ENCODE results near the gene SLC12A4. TPM values are rescaled to one million over a fixed set of nuclear protein-coding genes. Genes with fewer than 3 reads are reported as not detected.
"Not testable (repeated sequence)": the region's sequence is repeated elsewhere in the genome, so short reads cannot be mapped to it uniquely, and the experiment has no call there.

Gene SLC12A4
- total RNA-seq, 5 donors from 2014 or later (not counting 1 experiment from before 2014, with no cell fraction given): 23.3 to 39.6 (median 33.7) TPM

- no peaks in the 10 kb centered on the region for H3K9me3 Mint-ChIP-seq
These were observed 36.8 kb upstream of the SLC12A4 start for GRCh38 chr16:68005211-68005610.

GRCh38 chr16:68003031-68003430 lies 34.6 kb upstream of the SLC12A4 start:
- peaks cover 51 to 67% (median 64%) of the 10 kb centered on the region in 3 donors for H3K4me1 Mint-ChIP-seq
- H3K9me3 Mint-ChIP-seq: no peaks in the 10 kb centered on the region
- H3K9me3 ChIP-seq: no peaks in the 10 kb centered on the region
- CTCF ChIA-PET: interaction anchor here (0.5 to 1.1 kb wide), 7 partner anchors 12 to 188 kb away, joined by 3 to 7 read pairs (median 4); no protein-coding TSS in a partner anchor
- DNase-seq (no peak), ATAC-seq (replicated peaks in 1 of 4) (no peak)
- H3K36me3 ChIP-seq (ENCODE audit: control insufficient read depth in 2 of 2, extremely low read depth in 1 of 2, insufficient read depth in 1 of 2, low read length in 1 of 2): no peaks in the 10 kb centered on the region
- H3K27me3 Mint-ChIP-seq: no peaks in the 10 kb centered on the region
- no peak overlapping the region for H3K4me3 ChIP-seq (ENCODE audit: control insufficient read depth in 1 of 2, extremely low read depth in 1 of 2, low read length in 1 of 2)
- 100% methylated on average over 1 of the region's 4 CpGs for WGBS (ENCODE audit: insufficient coverage)
- H3K27me3 ChIP-seq (replicated peaks in 1 of 2; ENCODE audit: control insufficient read depth in 2 of 2, extremely low read depth in 1 of 2, insufficient read depth in 2 of 2, low read length in 1 of 2): no peaks in the 10 kb centered on the region
- POLR2A ChIA-PET: no interaction called here
- peak overlapping the region; percentile 96 for H3K27ac Mint-ChIP-seq
- peaks cover 6% of the 10 kb centered on the region for H3K36me3 Mint-ChIP-seq
- peaks cover 35 to 82% of the 10 kb centered on the region in 2 experiments for H3K4me1 ChIP-seq (ENCODE audit: control insufficient read depth in 1 of 2, extremely low read depth in 1 of 2, insufficient read depth in 2 of 2, low read length in 2 of 2)
- H3K27ac ChIP-seq (ENCODE audit: low read length): no peak overlapping the region
- no peak overlapping the region for H3K4me3 Mint-ChIP-seq

More at GRCh38 chr16:68005211-68005610, 36.8 kb upstream of the SLC12A4 start:
- DNase-seq: no peak
- Mint-ChIP-seq H3K27me3 (no peaks in the 10 kb centered on the region), H3K36me3 (no peaks in the 10 kb centered on the region), H3K27ac (peak overlapping the region; percentile 96 to 100), H3K4me1 (peaks cover 46 to 57% (median 46%) of the 10 kb centered on the region in 3 donors), H3K4me3 (peak overlapping the region in 2 of 3 donors; percentile 5 to 57)
- POLR2A ChIA-PET: interaction anchor here in 1 of 2 donors (0.7 kb wide), 1 partner anchor 198 kb away, joined by 3 read pairs; the partner anchor contains the start of gene TSNAXIP1
- CTCF ChIA-PET: interaction anchor here in 1 of 2 donors (1.0 kb wide), 1 partner anchor 11 kb away, joined by 3 read pairs; no protein-coding TSS in a partner anchor
- Histone ChIP-seq H3K36me3 (ENCODE audit: control insufficient read depth in 2 of 2, extremely low read depth in 1 of 2, insufficient read depth in 1 of 2, low read length in 1 of 2) (no peaks in the 10 kb centered on the region), H3K4me1 (ENCODE audit: control insufficient read depth in 1 of 2, extremely low read depth in 1 of 2, insufficient read depth in 2 of 2, low read length in 2 of 2) (peaks cover 23 to 63% of the 10 kb centered on the region in 2 experiments), H3K9me3 (no peaks in the 10 kb centered on the region), H3K27ac (ENCODE audit: low read length) (peak overlapping the region; percentile 75), H3K4me3 (ENCODE audit: control insufficient read depth in 1 of 2, extremely low read depth in 1 of 2, low read length in 1 of 2) (no peak overlapping the region), H3K27me3 (replicated peaks in 1 of 2; ENCODE audit: control insufficient read depth in 2 of 2, extremely low read depth in 1 of 2, insufficient read depth in 2 of 2, low read length in 1 of 2) (no peaks in the 10 kb centered on the region)
- no CpG with 5 or more reads among the region's 9 CpGs for WGBS (ENCODE audit: insufficient coverage)
- ATAC-seq (replicated peaks in 1 of 4): no peak

GRCh38 chr16:68000450-68000849 lies 32.0 kb upstream of the SLC12A4 start:
- DNase-seq: peak in 2 of 35 experiments; percentile 21 to 37
- ChIA-PET CTCF (interaction anchor here (0.6 to 0.9 kb wide), 3 partner anchors 9 to 1351 kb away, joined by 3 to 4 read pairs (median 4); no protein-coding TSS in a partner anchor), POLR2A (interaction anchor here (0.6 kb wide), 3 partner anchors 409 to 487 kb away, joined by 3 to 4 read pairs (median 3); no protein-coding TSS in a partner anchor)
- H3K4me1 ChIP-seq (ENCODE audit: control insufficient read depth in 1 of 2, extremely low read depth in 1 of 2, insufficient read depth in 2 of 2, low read length in 2 of 2): peaks cover 23 to 72% of the 10 kb centered on the region in 2 experiments
- peaks cover 7% of the 10 kb centered on the region for H3K36me3 Mint-ChIP-seq
- ATAC-seq (replicated peaks in 1 of 4): peak in 3 of 4 experiments; percentile 18 to 40 (median 23)
- H3K4me3 ChIP-seq (ENCODE audit: control insufficient read depth in 1 of 2, extremely low read depth in 1 of 2, low read length in 1 of 2): peak overlapping the region; percentile 25 to 51
- H3K27me3 ChIP-seq (replicated peaks in 1 of 2; ENCODE audit: control insufficient read depth in 2 of 2, extremely low read depth in 1 of 2, insufficient read depth in 2 of 2, low read length in 1 of 2): no peaks in the 10 kb centered on the region
- H3K27ac Mint-ChIP-seq: peak overlapping the region; percentile 96
- H3K36me3 ChIP-seq (ENCODE audit: control insufficient read depth in 2 of 2, extremely low read depth in 1 of 2, insufficient read depth in 1 of 2, low read length in 1 of 2): no peaks in the 10 kb centered on the region
- H3K27me3 Mint-ChIP-seq: no peaks in the 10 kb centered on the region
- H3K27ac ChIP-seq (ENCODE audit: low read length): peak overlapping the region; percentile 72
- no peaks in the 10 kb centered on the region for H3K9me3 Mint-ChIP-seq
- 70% methylated on average over 1 of the region's 3 CpGs for whole genome bisulfite sequencing (ENCODE audit: insufficient coverage)
- H3K4me3 Mint-ChIP-seq: peak overlapping the region; percentile 81 to 90 (median 88)
- H3K4me1 Mint-ChIP-seq: peaks cover 40 to 71% (median 69%) of the 10 kb centered on the region in 3 donors
- no peaks in the 10 kb centered on the region for H3K9me3 ChIP-seq

GRCh38 chr16:67999985-68000384 lies 31.5 kb upstream of the SLC12A4 start:
- H3K36me3 ChIP-seq (ENCODE audit: control insufficient read depth in 2 of 2, extremely low read depth in 1 of 2, insufficient read depth in 1 of 2, low read length in 1 of 2): no peaks in the 10 kb centered on the region
- peak overlapping the region; percentile 72 for H3K27ac ChIP-seq (ENCODE audit: low read length)
- no peaks in the 10 kb centered on the region for H3K9me3 ChIP-seq
- ChIA-PET POLR2A (interaction anchor here (0.6 kb wide), 2 partner anchors 462 to 487 kb away, joined by 3 to 4 read pairs; no protein-coding TSS in a partner anchor), CTCF (interaction anchor here in 1 of 2 donors (0.9 kb wide), 1 partner anchor 8 kb away, joined by 4 read pairs; no protein-coding TSS in a partner anchor)
- Mint-ChIP-seq H3K4me3 (peak overlapping the region; percentile 81 to 90 (median 88)), H3K27ac (peak overlapping the region; percentile 96), H3K9me3 (no peaks in the 10 kb centered on the region), H3K27me3 (no peaks in the 10 kb centered on the region), H3K36me3 (peaks cover 11% of the 10 kb centered on the region), H3K4me1 (peaks cover 40 to 71% (median 68%) of the 10 kb centered on the region in 3 donors)
- DNase-seq (peak in 2 of 35 experiments; percentile 14 to 15), ATAC-seq (replicated peaks in 1 of 4) (peak; percentile 3 to 35 (median 18))
- no peaks in the 10 kb centered on the region for H3K27me3 ChIP-seq (replicated peaks in 1 of 2; ENCODE audit: control insufficient read depth in 2 of 2, extremely low read depth in 1 of 2, insufficient read depth in 2 of 2, low read length in 1 of 2)
- WGBS (ENCODE audit: insufficient coverage): no CpG with 5 or more reads among the region's 2 CpGs
- H3K4me1 ChIP-seq (ENCODE audit: control insufficient read depth in 1 of 2, extremely low read depth in 1 of 2, insufficient read depth in 2 of 2, low read length in 2 of 2): peaks cover 18 to 72% of the 10 kb centered on the region in 2 experiments
- peak overlapping the region; percentile 25 to 51 for H3K4me3 ChIP-seq (ENCODE audit: control insufficient read depth in 1 of 2, extremely low read depth in 1 of 2, low read length in 1 of 2)

- WGBS (ENCODE audit: insufficient coverage): 4% methylated on average over 8 of the region's 18 CpGs
- H3K4me3 Mint-ChIP-seq: peak within 1 kb of the TSS; percentile 81 to 90 (median 88)
- ChIA-PET CTCF (interaction anchor here (0.6 to 1.3 kb wide), 9 partner anchors 16 to 114 kb away, joined by 3 to 7 read pairs (median 3); partner anchors contain the start of genes DDX28 (in 1 of the 2) and DUS2 (in 1 of the 2)), POLR2A (interaction anchor here (0.5 to 1.2 kb wide), 5 partner anchors 12 to 968 kb away, joined by 3 to 12 read pairs (median 3); no protein-coding TSS in a partner anchor)
- H3K9me3 Mint-ChIP-seq; H3K27me3 ChIP-seq (replicated peaks in 1 of 2; ENCODE audit: control insufficient read depth in 2 of 2, extremely low read depth in 1 of 2, insufficient read depth in 2 of 2, low read length in 1 of 2); H3K9me3 ChIP-seq; H3K36me3 ChIP-seq (ENCODE audit: control insufficient read depth in 2 of 2, extremely low read depth in 1 of 2, insufficient read depth in 1 of 2, low read length in 1 of 2); H3K27me3 Mint-ChIP-seq: not testable (repeated sequence)
- ATAC-seq (replicated peaks in 1 of 4) (peak; percentile 88 to 96 (median 96)), DNase-seq (peak; percentile 31 to 77 (median 53))
- H3K4me1 Mint-ChIP-seq: peaks cover 42 to 71% (median 65%) of the 10 kb centered on the region in 3 donors
- Histone ChIP-seq H3K27ac (ENCODE audit: low read length) (peak within 1 kb of the TSS; percentile 72), H3K4me1 (ENCODE audit: control insufficient read depth in 1 of 2, extremely low read depth in 1 of 2, insufficient read depth in 2 of 2, low read length in 2 of 2) (peaks cover 22 to 71% of the 10 kb centered on the region in 2 experiments), H3K4me3 (ENCODE audit: control insufficient read depth in 1 of 2, extremely low read depth in 1 of 2, low read length in 1 of 2) (peak within 1 kb of the TSS; percentile 51 to 58)
- H3K27ac Mint-ChIP-seq: peak within 1 kb of the TSS; percentile 96
- H3K36me3 Mint-ChIP-seq: peaks cover 11% of the 10 kb centered on the region
These were observed 30.6 kb upstream of the SLC12A4 start, which contains the start of gene DPEP2 for GRCh38 chr16:67998779-67999688. DPEP2 (minus strand) TSS chr16:67999484; CDS start chr16:67993212, 6,272 bp downstream.

Measured in T-cell (primary cell).